ENCODE measurements around the gene BLID. TPM values are rescaled to one million over a fixed set of nuclear protein-coding genes. Genes with fewer than 3 reads are reported as not detected.

BLID gene
- total RNA-seq, 2 experiments from 2014 or later, result not detected

GRCh38 chr11:122149202-122149601, 33.2 kb upstream of the BLID start:
- intact Hi-C loops (cut with micrococcal nuclease), result no loop called here
- H3K4me3 Mint-ChIP-seq, result no peak overlapping the region
- no peaks in the 10 kb centered on the region for H3K9me3 Mint-ChIP-seq
- H3K4me1 Mint-ChIP-seq (ENCODE audit: low read depth), result no peaks in the 10 kb centered on the region
- POLR2A ChIA-PET, result no interaction called here
- ATAC-seq, result no peak
- no peak overlapping the region for H3K27ac Mint-ChIP-seq
- DNase-seq, result no peak
- CTCF ChIA-PET, result no interaction called here
- H3K27me3 Mint-ChIP-seq, result peaks cover 4% of the 10 kb centered on the region
- H3K36me3 Mint-ChIP-seq (ENCODE audit: low read depth), result no peaks in the 10 kb centered on the region
- TF ChIP-seq CTCF (IDR thresholded peaks at IDR 0.05), result no peak

GRCh38 chr11:122146475-122146874, 30.5 kb upstream of the BLID start:
- Mint-ChIP-seq H3K27ac (no peak overlapping the region), H3K4me3 (no peak overlapping the region), H3K27me3 (peaks cover 6% of the 10 kb centered on the region), H3K4me1 (ENCODE audit: low read depth) (no peaks in the 10 kb centered on the region), H3K36me3 (ENCODE audit: low read depth) (no peaks in the 10 kb centered on the region), H3K9me3 (no peaks in the 10 kb centered on the region)
- no peak for DNase-seq
- intact Hi-C loops (cut with micrococcal nuclease), result no loop called here
- CTCF ChIA-PET, result no interaction called here
- no peak for ATAC-seq
- POLR2A ChIA-PET, result no interaction called here
- TF ChIP-seq CTCF (IDR thresholded peaks at IDR 0.05), result no peak

GRCh38 chr11:122145715-122146274, 29.8 kb upstream of the BLID start:
- H3K9me3 Mint-ChIP-seq, result no peaks in the 10 kb centered on the region
- H3K27me3 Mint-ChIP-seq, result peaks cover 9% of the 10 kb centered on the region
- CTCF ChIA-PET, result interaction anchor here (1.2 kb wide), 1 partner anchor 18 kb away, joined by 3 read pairs; no protein-coding TSS in a partner anchor
- no peak for ATAC-seq
- no peak for TF ChIP-seq CTCF (IDR thresholded peaks at IDR 0.05)
- H3K27ac Mint-ChIP-seq, result no peak overlapping the region
- H3K36me3 Mint-ChIP-seq (ENCODE audit: low read depth), result no peaks in the 10 kb centered on the region
- no peaks in the 10 kb centered on the region for H3K4me1 Mint-ChIP-seq (ENCODE audit: low read depth)
- POLR2A ChIA-PET, result no interaction called here
- DNase-seq, result no peak
- intact Hi-C loops (cut with micrococcal nuclease), result no loop called here
- no peak overlapping the region for H3K4me3 Mint-ChIP-seq

GRCh38 chr11:122144752-122145151, 28.7 kb upstream of the BLID start:
- CTCF ChIA-PET, result interaction anchor here (1.2 kb wide), 1 partner anchor 19 kb away, joined by 3 read pairs; no protein-coding TSS in a partner anchor
- no peak overlapping the region for H3K4me3 Mint-ChIP-seq
- no peak for TF ChIP-seq CTCF (IDR thresholded peaks at IDR 0.05)
- no peak for DNase-seq
- no peaks in the 10 kb centered on the region for H3K36me3 Mint-ChIP-seq (ENCODE audit: low read depth)
- H3K9me3 Mint-ChIP-seq, result no peaks in the 10 kb centered on the region
- H3K27me3 Mint-ChIP-seq, result peaks cover 9% of the 10 kb centered on the region
- H3K4me1 Mint-ChIP-seq (ENCODE audit: low read depth), result no peaks in the 10 kb centered on the region
- POLR2A ChIA-PET, result no interaction called here
- ATAC-seq, result no peak
- intact Hi-C loops (cut with micrococcal nuclease), result no loop called here
- H3K27ac Mint-ChIP-seq, result no peak overlapping the region

- Mint-ChIP-seq H3K36me3 (ENCODE audit: low read depth) (no peaks in the 10 kb centered on the region), H3K27me3 (peaks cover 8% of the 10 kb centered on the region), H3K9me3 (no peaks in the 10 kb centered on the region), H3K4me1 (ENCODE audit: low read depth) (no peaks in the 10 kb centered on the region), H3K27ac (no peak overlapping the region), H3K4me3 (no peak overlapping the region)
- ATAC-seq (no peak), DNase-seq (no peak)
- CTCF ChIA-PET, result no interaction called here
- no peak for TF ChIP-seq CTCF (IDR thresholded peaks at IDR 0.05)
- POLR2A ChIA-PET, result no interaction called here
- intact Hi-C loops (cut with micrococcal nuclease), result no loop called here
Observed at GRCh38 chr11:122141725-122142124, 25.7 kb upstream of the BLID start.
